PC-9 (cell line): ENCODE measurements around the gene FNBP1L.
"Not testable (repeated sequence)": the region's sequence is repeated elsewhere in the genome, so short reads cannot be mapped to it uniquely, and the experiment has no call there.

Experiments used
- CTCF ChIP-seq: fragments of 200-600 bp; sonication (generic); conservative IDR thresholded peaks from 2 replicates; pipeline ENCODE4 v1.6.1; 2017; ENCODE audit warnings: mixed run types, antibody characterized with exemption, mild to moderate bottlenecking, moderate library complexity
- EZH2 ChIP-seq: fragments of 200-600 bp; sonication (generic); IDR thresholded peaks from 2 replicates; pipeline ENCODE4 v1.8.0; 2017; ENCODE audit warnings: antibody characterized with exemption, low read depth

- not testable (repeated sequence) for TF ChIP-seq CTCF, EZH2
These were observed 17.6 kb downstream of the FNBP1L start for GRCh38 chr1:93465371-93466082.
